Smooth muscle cell (in vitro differentiated cells): ENCODE measurements around the gene NAGLU. TPM values are rescaled to one million over a fixed set of nuclear protein-coding genes. Genes with fewer than 3 reads are reported as not detected.

ENCODE experiments used
- DNase-seq: peaks from one replicate; lab custom pipeline; 2025; ENCODE audit not compliant: unreplicated experiment; lab: John Stamatoyannopoulos, UW
- H2AFZ ChIP-seq: fragments of 200-600 bp; sonication (generic); 2 replicates; pipeline ENCODE4 v1.6.0; 2016; ENCODE audit warnings: antibody characterized with exemption, low read depth, mild to moderate bottlenecking
- H3F3A ChIP-seq: fragments of 200-600 bp; sonication (generic); 2 replicates; pipeline ENCODE4 v1.6.0; 2017; ENCODE audit warnings: antibody characterized with exemption, low read depth
- H3K27ac ChIP-seq: fragments of 200-600 bp; sonication (generic); 2 replicates; pipeline ENCODE4 v1.5.1; 2016; ENCODE audit warnings: low read depth, mild to moderate bottlenecking
- H3K27me3 ChIP-seq: fragments of 200-600 bp; sonication (generic); 2 replicates; pipeline ENCODE4 v1.6.1; 2016; ENCODE audit warnings: low read depth, mild to moderate bottlenecking
- H3K36me3 ChIP-seq: fragments of 200-600 bp; sonication (generic); 2 replicates; pipeline ENCODE4 v1.5.1; 2016; ENCODE audit warnings: low read depth
- H3K4me1 ChIP-seq: fragments of 200-600 bp; sonication (generic); 2 replicates; pipeline ENCODE4 v1.5.1; 2016; ENCODE audit warnings: low read depth
- H3K4me2 ChIP-seq: fragments of 200-600 bp; sonication (generic); 2 replicates; pipeline ENCODE4 v1.6.0; 2016; ENCODE audit warnings: mild to moderate bottlenecking
- H3K4me3 ChIP-seq: fragments of 200-600 bp; sonication (generic); 2 replicates; pipeline ENCODE4 v1.5.1; 2016; ENCODE audit warnings: mild to moderate bottlenecking
- H3K79me2 ChIP-seq: fragments of 200-600 bp; sonication (generic); 2 replicates; pipeline ENCODE4 v1.6.0; 2016; ENCODE audit warnings: low read depth, mild to moderate bottlenecking
- H3K9ac ChIP-seq: fragments of 200-600 bp; sonication (generic); 2 replicates; pipeline ENCODE4 v1.6.0; 2016; ENCODE audit warnings: low read depth
- H3K9me3 ChIP-seq: fragments of 200-600 bp; sonication (generic); replicated peaks from 2 replicates; pipeline ENCODE4 v1.5.1; 2016; ENCODE audit warnings: low read depth
- H4K20me1 ChIP-seq: fragments of 200-600 bp; sonication (generic); 2 replicates; pipeline ENCODE4 v1.6.0; 2016; ENCODE audit warnings: low read depth
- CTCF ChIP-seq: fragments of 200-600 bp; sonication (generic); IDR thresholded peaks from 2 replicates; pipeline ENCODE4 v1.5.1; 2017; ENCODE audit warnings: borderline replicate concordance, mild to moderate bottlenecking, antibody characterized with exemption; ENCODE audit not compliant: insufficient read depth, poor library complexity, severe bottlenecking
- whole genome bisulfite sequencing: methylation state at CpG from one replicate; pipeline ENCODE4 v1.1.7; 2016; ENCODE audit warnings: low lambda C conversion rate; 5-methylcytosine and 5-hydroxymethylcytosine counted together
- polyA plus RNA-seq: library from polyadenylated mRNA; unstranded; fragments of >200 nt; fragmentation: Nextera tagmentation; extraction: Ambion mirVana; gene quantifications from 2 replicates; pipeline ENCODE4 v1.2.1, GENCODE V29; 2016
- total RNA-seq: library from RNA; depleted of rRNA; stranded (reverse); fragments of >200 nt; gene quantifications from 2 replicates; pipeline ENCODE4 v1.2.3, GENCODE V29; 2014

Gene NAGLU
- total and polyA plus RNA-seq, 2 experiments from 2014 or later: 23.0 to 51.6 TPM

- TF ChIP-seq CTCF: no peak
- no peaks in the 10 kb centered on the region for H3K9me3 ChIP-seq
- no peaks in the 10 kb centered on the region for H3F3A ChIP-seq
- no peaks in the 10 kb centered on the region for H3K79me2 ChIP-seq
- no peaks in the 10 kb centered on the region for H3K4me1 ChIP-seq
- H4K20me1 ChIP-seq: no peaks in the 10 kb centered on the region
- no peak overlapping the region for H3K27ac ChIP-seq
- H3K4me3 ChIP-seq: no peak overlapping the region
- WGBS: 97% methylated on average over 4 of the region's 4 CpGs
- no peaks in the 10 kb centered on the region for H3K27me3 ChIP-seq
- H2AFZ ChIP-seq: no peak overlapping the region
- no peak overlapping the region for H3K4me2 ChIP-seq
- peaks cover 6% of the 10 kb centered on the region for H3K36me3 ChIP-seq
- no peak for DNase-seq
- H3K9ac ChIP-seq: no peak overlapping the region
Observed at GRCh38 chr17:42507671-42508070, 28.4 kb upstream of the NAGLU start.

- H3K4me1 ChIP-seq: no peaks in the 10 kb centered on the region
- H3K4me2 ChIP-seq: no peak overlapping the region
- no peaks in the 10 kb centered on the region for H3F3A ChIP-seq
- no peak overlapping the region for H3K9ac ChIP-seq
- H3K79me2 ChIP-seq: no peaks in the 10 kb centered on the region
- WGBS: 90% methylated on average over 12 of the region's 12 CpGs
- DNase-seq: no peak
- H3K27me3 ChIP-seq: no peaks in the 10 kb centered on the region
- H2AFZ ChIP-seq: no peak overlapping the region
- TF ChIP-seq CTCF: no peak
- H3K27ac ChIP-seq: no peak overlapping the region
- peaks cover 4% of the 10 kb centered on the region for H3K36me3 ChIP-seq
- no peak overlapping the region for H3K4me3 ChIP-seq
- H4K20me1 ChIP-seq: no peaks in the 10 kb centered on the region
- no peaks in the 10 kb centered on the region for H3K9me3 ChIP-seq
Observed at GRCh38 chr17:42508426-42509165, 27.4 kb upstream of the NAGLU start.

GRCh38 chr17:42509409-42509808 is 26.6 kb upstream of the NAGLU start:
- no peaks in the 10 kb centered on the region for H3K9me3 ChIP-seq
- no peak for DNase-seq
- no peak overlapping the region for H3K4me3 ChIP-seq
- no peak overlapping the region for H2AFZ ChIP-seq
- 97% methylated on average over 5 of the region's 5 CpGs for WGBS
- no peaks in the 10 kb centered on the region for H4K20me1 ChIP-seq
- no peaks in the 10 kb centered on the region for H3F3A ChIP-seq
- H3K9ac ChIP-seq: no peak overlapping the region
- H3K4me2 ChIP-seq: no peak overlapping the region
- no peaks in the 10 kb centered on the region for H3K79me2 ChIP-seq
- peaks cover 4% of the 10 kb centered on the region for H3K36me3 ChIP-seq
- no peak for TF ChIP-seq CTCF
- H3K27ac ChIP-seq: no peak overlapping the region
- H3K27me3 ChIP-seq: no peaks in the 10 kb centered on the region
- H3K4me1 ChIP-seq: no peaks in the 10 kb centered on the region

- no peak overlapping the region for H3K9ac ChIP-seq
Observed at GRCh38 chr17:42509841-42510240, 26.2 kb upstream of the NAGLU start.

More at GRCh38 chr17:42509841-42510240, 26.2 kb upstream of the NAGLU start:
- TF ChIP-seq CTCF: no peak
- Histone ChIP-seq H3F3A (no peaks in the 10 kb centered on the region), H3K4me1 (no peaks in the 10 kb centered on the region), H3K9me3 (no peaks in the 10 kb centered on the region), H3K4me2 (no peak overlapping the region), H3K27me3 (no peaks in the 10 kb centered on the region), H3K79me2 (no peaks in the 10 kb centered on the region), H3K27ac (no peak overlapping the region), H3K36me3 (peaks cover 4% of the 10 kb centered on the region), H3K4me3 (no peak overlapping the region), H4K20me1 (no peaks in the 10 kb centered on the region), H2AFZ (no peak overlapping the region)
- no peak for DNase-seq
- 84% methylated on average over 2 of the region's 2 CpGs for WGBS
